ENCODE data around the gene PSME3IP1.
"Not testable (repeated sequence)": the region's sequence is repeated elsewhere in the genome, so short reads cannot be mapped to it uniquely, and the experiment has no call there.

The PSME3IP1 gene

GRCh38 chr16:57196753-57197152, 10.9 kb upstream of the PSME3IP1 start:
- DNase-seq: no peak

GRCh38 chr16:57196286-57196685, 10.4 kb upstream of the PSME3IP1 start:
- DNase-seq: no peak

- DNase-seq: no peak
These were observed 8.7 kb upstream of the PSME3IP1 start for GRCh38 chr16:57194512-57194911.

GRCh38 chr16:57192720-57193486, 7.1 kb upstream of the PSME3IP1 start:
- DNase-seq: no peak

- no peak for DNase-seq
These were observed 6.3 kb upstream of the PSME3IP1 start for GRCh38 chr16:57192146-57192545.

GRCh38 chr16:57191056-57191571, 5.3 kb upstream of the PSME3IP1 start:
- no peak for DNase-seq

- DNase-seq: no peak
These were observed 4.3 kb upstream of the PSME3IP1 start for GRCh38 chr16:57190136-57190535.

GRCh38 chr16:57189527-57189926, 3.7 kb upstream of the PSME3IP1 start:
- DNase-seq: not testable (repeated sequence)

- no peak for DNase-seq
These were observed 2.8 kb upstream of the PSME3IP1 start for GRCh38 chr16:57188711-57189002.

GRCh38 chr16:57187902-57188710, 2.3 kb upstream of the PSME3IP1 start:
- not testable (repeated sequence) for DNase-seq

- no peak for DNase-seq
These were observed 1.3 kb upstream of the PSME3IP1 start for GRCh38 chr16:57186872-57187854.

- DNase-seq: peak; percentile 5
These were observed 344 bp downstream of the PSME3IP1 start for GRCh38 chr16:57185446-57185944.

GRCh38 chr16:57184887-57185445, 873 bp downstream of the PSME3IP1 start:
- DNase-seq: no peak

GRCh38 chr16:57184113-57184512, 1.7 kb downstream of the PSME3IP1 start:
- DNase-seq: no peak

- DNase-seq: no peak
These were observed 6.5 kb downstream of the PSME3IP1 start for GRCh38 chr16:57179215-57179828.

GRCh38 chr16:57178793-57179212, 7.0 kb downstream of the PSME3IP1 start:
- DNase-seq: no peak

- DNase-seq: peak; percentile 8
These were observed 7.6 kb downstream of the PSME3IP1 start for GRCh38 chr16:57178196-57178595.

GRCh38 chr16:57175896-57176295, 9.9 kb downstream of the PSME3IP1 start:
- DNase-seq: no peak

- DNase-seq: no peak
These were observed 13.0 kb downstream of the PSME3IP1 start for GRCh38 chr16:57172721-57173290.

GRCh38 chr16:57169327-57169726, 16.5 kb downstream of the PSME3IP1 start:
- DNase-seq: no peak

- DNase-seq: peak; percentile 32
These were observed 17.9 kb downstream of the PSME3IP1 start for GRCh38 chr16:57167953-57168352.
